BE2C (cell line): Measurements from ENCODE around the gene MRPS18B.
A peak's percentile ranks its signal among the peaks of the same experiment; 100 is the strongest.
"Not testable (repeated sequence)": the region's sequence is repeated elsewhere in the genome, so short reads cannot be mapped to it uniquely, and the experiment has no call there.

Experiments used
- DNase-seq: peaks from one replicate; pipeline ENCODE4 v3.0.0-alpha.2; 2020
- H3K27me3 ChIP-seq: fragments of 250-450 bp; sonication (Bioruptor Pico); 2 replicates; pipeline ENCODE4 v1.5.1; 2020; ENCODE audit warnings: mild to moderate bottlenecking
- H3K36me3 ChIP-seq: fragments of 250-450 bp; sonication (Bioruptor Pico); 2 replicates; pipeline ENCODE4 v1.5.1; 2020; ENCODE audit warnings: mild to moderate bottlenecking
- H3K4me1 ChIP-seq: fragments of 250-450 bp; sonication (Bioruptor Pico); 2 replicates; pipeline ENCODE4 v1.5.1; 2020
- H3K4me3 ChIP-seq: 2 replicates; pipeline ENCODE4 v1.5.1; 2011; ENCODE audit warnings: low read depth, low read length
- H3K9me3 ChIP-seq: fragments of 250-450 bp; sonication (Bioruptor Pico); 2 replicates; pipeline ENCODE4 v1.5.1; 2020
- TF ChIP-seq, protein P1 (sequence below): IDR thresholded peaks from 2 replicates; pipeline ENCODE4 v1.5.1; 2012; ENCODE audit warnings: mild to moderate bottlenecking, low read depth, low read length

Gene MRPS18B

GRCh38 chr6:30591008-30591407 is 26.6 kb upstream of the MRPS18B start:
- no peak for DNase-seq
- Histone ChIP-seq H3K36me3 (peaks cover 78% of the 10 kb centered on the region), H3K4me1 (no peaks in the 10 kb centered on the region), H3K4me3 (no peak overlapping the region), H3K9me3 (no peaks in the 10 kb centered on the region), H3K27me3 (no peaks in the 10 kb centered on the region)
- TF ChIP-seq, protein P1, sequence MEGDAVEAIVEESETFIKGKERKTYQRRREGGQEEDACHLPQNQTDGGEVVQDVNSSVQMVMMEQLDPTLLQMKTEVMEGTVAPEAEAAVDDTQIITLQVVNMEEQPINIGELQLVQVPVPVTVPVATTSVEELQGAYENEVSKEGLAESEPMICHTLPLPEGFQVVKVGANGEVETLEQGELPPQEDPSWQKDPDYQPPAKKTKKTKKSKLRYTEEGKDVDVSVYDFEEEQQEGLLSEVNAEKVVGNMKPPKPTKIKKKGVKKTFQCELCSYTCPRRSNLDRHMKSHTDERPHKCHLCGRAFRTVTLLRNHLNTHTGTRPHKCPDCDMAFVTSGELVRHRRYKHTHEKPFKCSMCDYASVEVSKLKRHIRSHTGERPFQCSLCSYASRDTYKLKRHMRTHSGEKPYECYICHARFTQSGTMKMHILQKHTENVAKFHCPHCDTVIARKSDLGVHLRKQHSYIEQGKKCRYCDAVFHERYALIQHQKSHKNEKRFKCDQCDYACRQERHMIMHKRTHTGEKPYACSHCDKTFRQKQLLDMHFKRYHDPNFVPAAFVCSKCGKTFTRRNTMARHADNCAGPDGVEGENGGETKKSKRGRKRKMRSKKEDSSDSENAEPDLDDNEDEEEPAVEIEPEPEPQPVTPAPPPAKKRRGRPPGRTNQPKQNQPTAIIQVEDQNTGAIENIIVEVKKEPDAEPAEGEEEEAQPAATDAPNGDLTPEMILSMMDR: no peak

GRCh38 chr6:30592287-30592686 is 25.4 kb upstream of the MRPS18B start:
- no peaks in the 10 kb centered on the region for H3K9me3 ChIP-seq
- no peaks in the 10 kb centered on the region for H3K27me3 ChIP-seq
- no peaks in the 10 kb centered on the region for H3K4me1 ChIP-seq
- no peak for DNase-seq
- H3K4me3 ChIP-seq: no peak overlapping the region
- TF ChIP-seq, protein P1: no peak
- H3K36me3 ChIP-seq: peaks cover 71% of the 10 kb centered on the region

- H3K4me3 ChIP-seq, H3K27me3 ChIP-seq, H3K9me3 ChIP-seq, H3K4me1 ChIP-seq: not testable (repeated sequence)
- TF ChIP-seq, protein P1: peak; percentile 82
- DNase-seq: peak; percentile 87
- H3K36me3 ChIP-seq: peaks cover 47% of the 10 kb centered on the region
Measured at GRCh38 chr6:30597315-30598144, 20.1 kb upstream of the MRPS18B start.

DNA sequence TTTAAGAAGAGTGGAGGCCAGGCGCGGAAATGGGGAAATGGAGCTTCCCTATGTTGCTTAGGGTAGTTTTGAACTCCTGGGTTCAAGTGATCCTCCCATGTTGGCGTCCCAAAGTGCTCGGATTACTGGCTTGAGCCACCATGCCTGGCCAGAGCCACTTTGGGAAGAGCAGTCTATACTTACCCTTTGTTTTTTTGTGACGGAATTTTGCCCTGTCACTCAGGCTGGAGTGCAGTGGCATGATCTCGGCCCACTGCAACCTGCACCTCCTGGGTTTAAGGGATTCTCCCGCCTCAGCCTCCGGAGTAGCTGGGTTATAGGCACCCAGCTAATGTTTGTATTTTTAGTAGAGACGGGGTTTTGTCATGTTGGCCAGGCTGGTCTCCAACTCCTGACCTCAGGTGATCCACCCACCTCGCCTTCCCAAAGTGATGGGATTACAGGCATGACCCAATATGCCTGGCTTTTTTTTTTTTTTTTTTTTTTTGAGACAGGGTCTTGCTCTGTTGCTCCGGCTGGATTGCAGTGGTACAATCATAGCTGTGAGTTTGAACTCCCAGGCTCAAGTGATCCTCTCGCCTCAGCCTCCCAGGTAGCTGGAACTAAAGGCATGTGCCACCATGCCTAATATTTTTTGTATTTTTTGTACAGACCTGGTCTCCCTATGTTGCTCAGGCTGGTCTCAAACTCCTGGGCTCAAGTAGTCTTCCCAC is 18.6 kb upstream of the MRPS18B start:
- no peak for DNase-seq
- Histone ChIP-seq H3K27me3 (no peaks in the 10 kb centered on the region), H3K4me3 (no peak overlapping the region), H3K36me3 (peaks cover 50% of the 10 kb centered on the region), H3K9me3 (no peaks in the 10 kb centered on the region), H3K4me1 (no peaks in the 10 kb centered on the region)
- TF ChIP-seq, protein P1: no peak

DNA sequence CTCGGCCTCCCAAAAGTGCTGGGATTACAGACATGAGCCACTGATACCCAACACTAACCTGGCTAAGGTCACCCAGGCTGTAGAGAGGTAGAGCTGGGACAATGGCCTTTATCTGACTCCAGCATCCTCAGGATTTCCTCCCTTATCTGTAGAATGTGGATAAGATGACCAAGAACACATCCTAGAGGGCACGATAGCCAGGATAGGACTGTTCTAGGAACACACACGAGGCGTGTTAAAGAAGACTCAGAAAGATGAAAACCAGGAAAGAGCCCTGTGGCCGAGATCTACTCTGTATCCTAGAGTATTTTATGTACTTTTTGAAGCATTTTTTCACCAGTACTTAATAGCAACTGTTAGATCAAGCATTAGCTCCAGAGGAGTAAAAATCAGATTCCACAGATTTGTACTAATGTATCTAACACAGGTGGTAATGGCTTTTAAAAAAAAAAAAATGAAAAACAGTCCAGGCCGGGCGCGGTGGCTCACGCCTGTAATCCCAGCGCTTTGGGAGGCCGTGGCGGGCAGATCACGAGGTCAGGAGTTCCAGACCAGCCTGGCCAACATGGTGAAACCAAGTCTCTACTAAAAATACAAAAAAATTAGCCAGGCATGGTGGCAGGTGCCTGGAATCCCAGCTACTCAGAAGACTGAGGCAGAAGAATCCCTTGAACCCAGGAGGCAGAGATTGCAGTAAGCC is 17.9 kb upstream of the MRPS18B start:
- Histone ChIP-seq H3K27me3 (no peaks in the 10 kb centered on the region), H3K4me3 (no peak overlapping the region), H3K4me1 (no peaks in the 10 kb centered on the region), H3K36me3 (peaks cover 51% of the 10 kb centered on the region), H3K9me3 (no peaks in the 10 kb centered on the region)
- TF ChIP-seq, protein P1: no peak
- no peak for DNase-seq
